Fibroblast of lung (primary cell): ENCODE measurements around the gene WNT4. TPM values are rescaled to one million over a fixed set of nuclear protein-coding genes. Genes with fewer than 3 reads are reported as not detected.

Source experiments
- DNase-seq, 2 donors: peaks; one replicate each; pipeline versions ENCODE4 v3.0.0 to v3.0.0-alpha.2; 2010; ENCODE audit warnings: low read depth in 2 of 2
- H2AFZ ChIP-seq: 2 replicates; pipeline ENCODE4 v1.5.1; 2012; ENCODE audit warnings: low read length, control low read depth, inconsistent platforms
- H3K27ac ChIP-seq: 2 replicates; pipeline ENCODE4 v1.5.1; 2011; ENCODE audit warnings: low read length, control low read depth; ENCODE audit not compliant: insufficient read depth
- H3K27me3 ChIP-seq: 2 replicates; pipeline ENCODE4 v1.5.1; 2011; ENCODE audit warnings: mild to moderate bottlenecking, low read length; ENCODE audit not compliant: control insufficient read depth, insufficient read depth
- H3K36me3 ChIP-seq: 2 replicates; pipeline ENCODE4 v1.5.1; 2011; ENCODE audit warnings: low read length; ENCODE audit not compliant: control insufficient read depth, insufficient read depth
- H3K4me1 ChIP-seq: 2 replicates; pipeline ENCODE4 v1.5.1; 2011; ENCODE audit warnings: low read length; ENCODE audit not compliant: control insufficient read depth, insufficient read depth; ENCODE audit errors: extremely low read depth
- H3K4me2 ChIP-seq: 2 replicates; pipeline ENCODE4 v1.5.1; 2011; ENCODE audit warnings: low read length, control low read depth; ENCODE audit not compliant: insufficient read depth; ENCODE audit errors: extremely low read depth
- H3K4me3 ChIP-seq, 4 experiments: fragments of 200-600 bp in 1 of 4; sonication (generic) in 1 of 4; replicated peaks in 1 of 4; 2 replicates each; pipeline ENCODE4 v1.5.1; 2011 to 2016; ENCODE audit warnings: low read length in 4 of 4, low read depth in 3 of 4, mild to moderate bottlenecking in 3 of 4, control low read depth in 2 of 4, inconsistent platforms in 1 of 4, mixed read lengths in 1 of 4; ENCODE audit not compliant: insufficient read depth in 1 of 4; ENCODE audit errors: control extremely low read depth in 1 of 4
- H3K79me2 ChIP-seq: 2 replicates; pipeline ENCODE4 v1.5.1; 2012; ENCODE audit warnings: mild to moderate bottlenecking, low read length, inconsistent platforms; ENCODE audit not compliant: control insufficient read depth, insufficient read depth
- H3K9ac ChIP-seq: 2 replicates; pipeline ENCODE4 v1.5.1; 2011; ENCODE audit warnings: mild to moderate bottlenecking, low read length, control low read depth; ENCODE audit not compliant: insufficient read depth
- H3K9me3 ChIP-seq: 2 replicates; pipeline ENCODE4 v1.5.1; 2012; ENCODE audit warnings: low read depth, low read length; ENCODE audit not compliant: control insufficient read depth, insufficient read depth
- H4K20me1 ChIP-seq: 2 replicates; pipeline ENCODE4 v1.5.1; 2011; ENCODE audit warnings: low read length; ENCODE audit not compliant: control insufficient read depth, insufficient read depth; ENCODE audit errors: extremely low read depth
- EZH2 ChIP-seq: IDR thresholded peaks from 2 replicates; pipeline ENCODE4 v1.5.1; 2012; ENCODE audit warnings: low read length, control low read depth, mild to moderate bottlenecking; ENCODE audit errors: missing control alignments
- polyA plus RNA-seq, 2 donors: library from polyadenylated mRNA; depleted of rRNA in 1 of 2; stranded (reverse) in 1 of 2; unstranded in 1 of 2; fragments of >200 nt; gene quantifications; 2 replicates each; pipeline ENCODE4 v1.2.1, GENCODE V29; 2011 to 2012; ENCODE audit warnings: missing spikeins in 1 of 2
- total RNA-seq: library from RNA; depleted of rRNA; stranded (reverse); fragments of >200 nt; gene quantifications from 2 replicates; pipeline ENCODE4 v1.2.1, GENCODE V29; 2014
- TF ChIP-seq, protein P1 (sequence below), 2 donors: IDR thresholded peaks in 1 of 2; conservative IDR thresholded peaks in 1 of 2; 1 replicate in 1 of 2; 2 replicates in 1 of 2; pipeline ENCODE4 v1.5.1; 2011 to 2012; ENCODE audit warnings: low read length in 2 of 2, control low read depth in 1 of 2, inconsistent platforms in 1 of 2, low read depth in 1 of 2, mild to moderate bottlenecking in 1 of 2

The WNT4 gene
- total and polyA plus RNA-seq, 2 donors (not counting 1 experiment from before 2014, with no cell fraction given), result under 0.01 TPM; not detected in 1

- no peak overlapping the region for H3K4me3 ChIP-seq
- TF ChIP-seq, protein P1, sequence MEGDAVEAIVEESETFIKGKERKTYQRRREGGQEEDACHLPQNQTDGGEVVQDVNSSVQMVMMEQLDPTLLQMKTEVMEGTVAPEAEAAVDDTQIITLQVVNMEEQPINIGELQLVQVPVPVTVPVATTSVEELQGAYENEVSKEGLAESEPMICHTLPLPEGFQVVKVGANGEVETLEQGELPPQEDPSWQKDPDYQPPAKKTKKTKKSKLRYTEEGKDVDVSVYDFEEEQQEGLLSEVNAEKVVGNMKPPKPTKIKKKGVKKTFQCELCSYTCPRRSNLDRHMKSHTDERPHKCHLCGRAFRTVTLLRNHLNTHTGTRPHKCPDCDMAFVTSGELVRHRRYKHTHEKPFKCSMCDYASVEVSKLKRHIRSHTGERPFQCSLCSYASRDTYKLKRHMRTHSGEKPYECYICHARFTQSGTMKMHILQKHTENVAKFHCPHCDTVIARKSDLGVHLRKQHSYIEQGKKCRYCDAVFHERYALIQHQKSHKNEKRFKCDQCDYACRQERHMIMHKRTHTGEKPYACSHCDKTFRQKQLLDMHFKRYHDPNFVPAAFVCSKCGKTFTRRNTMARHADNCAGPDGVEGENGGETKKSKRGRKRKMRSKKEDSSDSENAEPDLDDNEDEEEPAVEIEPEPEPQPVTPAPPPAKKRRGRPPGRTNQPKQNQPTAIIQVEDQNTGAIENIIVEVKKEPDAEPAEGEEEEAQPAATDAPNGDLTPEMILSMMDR (conservative IDR thresholded peaks at IDR 0.05 in 1 of 2, IDR thresholded peaks at IDR 0.05 in 1 of 2; ENCODE audit: low read depth in 1 of 2, low read length in 2 of 2), result no peak
- TF ChIP-seq EZH2, result no peak
- no peak overlapping the region for H3K4me2 ChIP-seq
- no peak overlapping the region for H3K9ac ChIP-seq
- H3K36me3 ChIP-seq, result no peaks in the 10 kb centered on the region
- H3K27ac ChIP-seq, result no peak overlapping the region
- DNase-seq, result no peak
- no peaks in the 10 kb centered on the region for H3K79me2 ChIP-seq
- H2AFZ ChIP-seq, result no peak overlapping the region
- H3K4me1 ChIP-seq, result peaks cover 8% of the 10 kb centered on the region
- no peaks in the 10 kb centered on the region for H3K9me3 ChIP-seq
- no peaks in the 10 kb centered on the region for H3K27me3 ChIP-seq
- no peaks in the 10 kb centered on the region for H4K20me1 ChIP-seq
Measured at GRCh38 chr1:22129501-22130117, 13.3 kb downstream of the WNT4 start.

GRCh38 chr1:22128392-22128791 lies 14.5 kb downstream of the WNT4 start:
- DNase-seq, result no peak
- Histone ChIP-seq H3K27ac (no peak overlapping the region), H3K4me3 (no peak overlapping the region), H3K79me2 (no peaks in the 10 kb centered on the region), H4K20me1 (no peaks in the 10 kb centered on the region), H3K9me3 (no peaks in the 10 kb centered on the region), H3K27me3 (no peaks in the 10 kb centered on the region), H3K36me3 (no peaks in the 10 kb centered on the region), H3K4me2 (no peak overlapping the region), H2AFZ (no peak overlapping the region), H3K4me1 (peaks cover 8% of the 10 kb centered on the region), H3K9ac (no peak overlapping the region)
- TF ChIP-seq, protein P1 (conservative IDR thresholded peaks at IDR 0.05 in 1 of 2, IDR thresholded peaks at IDR 0.05 in 1 of 2; ENCODE audit: low read depth in 1 of 2, low read length in 2 of 2), result no peak
- no peak for TF ChIP-seq EZH2

GRCh38 chr1:22127731-22128130 lies 15.2 kb downstream of the WNT4 start:
- Histone ChIP-seq H3K79me2 (no peaks in the 10 kb centered on the region), H2AFZ (no peak overlapping the region), H3K9ac (no peak overlapping the region), H4K20me1 (no peaks in the 10 kb centered on the region), H3K36me3 (no peaks in the 10 kb centered on the region), H3K27ac (no peak overlapping the region), H3K4me3 (no peak overlapping the region), H3K4me2 (no peak overlapping the region), H3K27me3 (no peaks in the 10 kb centered on the region), H3K9me3 (no peaks in the 10 kb centered on the region), H3K4me1 (peaks cover 8% of the 10 kb centered on the region)
- TF ChIP-seq, protein P1 (conservative IDR thresholded peaks at IDR 0.05 in 1 of 2, IDR thresholded peaks at IDR 0.05 in 1 of 2; ENCODE audit: low read depth in 1 of 2, low read length in 2 of 2), result no peak
- TF ChIP-seq EZH2, result no peak
- DNase-seq, result no peak
